Endothelial cell of umbilical vein (primary cell): ENCODE data around the gene NTN3. TPM values are rescaled to one million over a fixed set of nuclear protein-coding genes. Genes with fewer than 3 reads are reported as not detected.

Experiments used
- BruUV-seq: library from RNA; stranded (reverse); fragments of 400-500 nt; replicated peaks from 2 replicates; lab custom pipeline; 2021; lab: Mats Ljungman, UMichigan
- CTCF ChIA-PET: fragments of 300-600, 350-600 bp; sonication (Branson Sonifier 250); formaldehyde crosslinking; loops from one replicate; lab custom pipeline; 2021; ENCODE audit warnings: antibody characterized with exemption, inconsistent platforms; lab: Charles Lee
- POLR2A ChIA-PET: fragments of 300-600, 350-600 bp; sonication (Branson Sonifier 250); formaldehyde crosslinking; loops from one replicate; lab custom pipeline; 2021; ENCODE audit warnings: antibody characterized with exemption, inconsistent platforms; lab: Charles Lee
- DNase-seq: peaks from one replicate; pipeline ENCODE4 v3.0.0-alpha.2; 2011; ENCODE audit warnings: low read depth, low spot score
- FAIRE-seq: peaks from 2 replicates; lab custom pipeline; 2011; peaks lifted over from hg19 to GRCh38; lab: Jason Lieb, UNC
- H2AFZ ChIP-seq: 2 replicates; pipeline ENCODE4 v1.6.0; 2012; ENCODE audit warnings: low read depth, low read length, control low read depth, inconsistent platforms
- H3K27ac ChIP-seq: 2 replicates; pipeline ENCODE4 v1.5.1; 2011; ENCODE audit warnings: low read depth, mild to moderate bottlenecking, control low read depth, low read length, moderate library complexity; ENCODE audit not compliant: insufficient read depth
- H3K27me3 ChIP-seq, 2 experiments: 2 replicates each; pipeline versions ENCODE4 v1.6.0 to v1.6.1; 2011; ENCODE audit warnings: low read length in 2 of 2, mixed read lengths in 1 of 2; ENCODE audit not compliant: control insufficient read depth in 2 of 2, insufficient read depth in 2 of 2
- H3K36me3 ChIP-seq, 2 experiments: 2 replicates in 1 of 2; 3 replicates in 1 of 2; pipeline ENCODE4 v1.5.1; 2011; ENCODE audit warnings: low read length in 2 of 2, mild to moderate bottlenecking in 1 of 2, moderate library complexity in 1 of 2; ENCODE audit not compliant: control insufficient read depth in 2 of 2, insufficient read depth in 2 of 2; ENCODE audit errors: extremely low read depth in 1 of 2
- H3K4me1 ChIP-seq: 3 replicates; pipeline ENCODE4 v1.5.1; 2011; ENCODE audit warnings: mild to moderate bottlenecking, low read length; ENCODE audit not compliant: control insufficient read depth, insufficient read depth; ENCODE audit errors: extremely low read depth
- H3K4me2 ChIP-seq: 2 replicates; pipeline ENCODE4 v1.6.1; 2011; ENCODE audit warnings: low read length, control low read depth, mixed read lengths; ENCODE audit not compliant: insufficient read depth
- H3K4me3 ChIP-seq, 3 experiments: fragments of 200-600 bp in 1 of 3; sonication (generic), shearing (Covaris generic) in 1 of 3; replicated peaks in 1 of 3; 2 replicates each; pipeline ENCODE4 v1.5.1; 2011 to 2016; ENCODE audit warnings: control low read depth in 3 of 3, low read length in 3 of 3, mild to moderate bottlenecking in 2 of 3, inconsistent platforms in 1 of 3, low read depth in 1 of 3, moderate library complexity in 1 of 3; ENCODE audit not compliant: insufficient read depth in 1 of 3
- H3K79me2 ChIP-seq: 2 replicates; pipeline ENCODE4 v1.6.0; 2012; ENCODE audit warnings: low read length, inconsistent platforms; ENCODE audit not compliant: control insufficient read depth, insufficient read depth
- H3K9ac ChIP-seq: replicated peaks from 2 replicates; pipeline ENCODE3; 2011; ENCODE audit warnings: low read length, control low read depth; ENCODE audit not compliant: insufficient read depth; ENCODE audit errors: extremely low read depth
- H3K9me1 ChIP-seq: replicated peaks from 3 replicates; pipeline ENCODE4 v1.6.0; 2011; ENCODE audit warnings: mild to moderate bottlenecking, low read length; ENCODE audit not compliant: control insufficient read depth, insufficient read depth; ENCODE audit errors: extremely low read depth
- H3K9me3 ChIP-seq: replicated peaks from 2 replicates; pipeline ENCODE4 v1.5.1; 2012; ENCODE audit warnings: low read length, inconsistent platforms; ENCODE audit not compliant: control insufficient read depth, insufficient read depth
- H4K20me1 ChIP-seq: replicated peaks from 2 replicates; pipeline ENCODE3; 2011; ENCODE audit warnings: mild to moderate bottlenecking, low read length; ENCODE audit not compliant: control insufficient read depth, insufficient read depth; ENCODE audit errors: extremely low read depth
- EZH2 ChIP-seq: IDR thresholded peaks from 2 replicates; pipeline ENCODE4 v1.6.1; 2012; ENCODE audit warnings: borderline replicate concordance, low read depth, mild to moderate bottlenecking, moderate library complexity, low read length, inconsistent platforms; ENCODE audit not compliant: severe bottlenecking
- FOS ChIP-seq: IDR thresholded peaks from 2 replicates; pipeline ENCODE4 v1.6.1; 2011; ENCODE audit warnings: mild to moderate bottlenecking, low read length, moderate library complexity, borderline replicate concordance; ENCODE audit not compliant: insufficient read depth
- GATA2 ChIP-seq: IDR thresholded peaks from 2 replicates; pipeline ENCODE4 v1.7.0; 2011; ENCODE audit warnings: low read depth, mild to moderate bottlenecking, moderate library complexity, mixed read lengths, low read length; ENCODE audit not compliant: insufficient read length, insufficient read depth
- JUN ChIP-seq: IDR thresholded peaks from 2 replicates; pipeline ENCODE4 v1.6.1; 2011; ENCODE audit warnings: borderline replicate concordance, low read depth; ENCODE audit not compliant: insufficient read length, insufficient read depth
- MYC ChIP-seq: IDR thresholded peaks from one replicate; pipeline ENCODE4 v1.6.1; 2011; ENCODE audit warnings: mild to moderate bottlenecking, low read depth, low read length
- POLR2A ChIP-seq: IDR thresholded peaks from 2 replicates; pipeline ENCODE4 v1.6.1; 2012; ENCODE audit warnings: low read depth, mild to moderate bottlenecking, control low read depth, low read length
- POLR2AphosphoS5 ChIP-seq: IDR thresholded peaks from 2 replicates; pipeline ENCODE4 v1.6.1; 2012; ENCODE audit warnings: low read depth, mild to moderate bottlenecking, control low read depth, low read length, moderate library complexity; ENCODE audit not compliant: insufficient read depth
- dilution Hi-C: fragments of 300-500 bp; cut with MboI; formaldehyde crosslinking; loops from one replicate; pipeline ENCODE4 v1.15.0; 2019; ENCODE audit warnings: low sequenced_read_pairs; ENCODE audit not compliant: extremely low pct_ligation_motif_present
- intact Hi-C: fragments of 100-400 bp; cut with micrococcal nuclease; formaldehyde crosslinking; loops from one replicate; pipeline ENCODE4 v1.10.0; 2022
- polyA plus RNA-seq, 4 experiments: library from polyadenylated mRNA; depleted of rRNA in 3 of 4; stranded (reverse) in 3 of 4; unstranded in 1 of 4; fragments of >200 nt; gene quantifications; 2 replicates each; pipeline versions ENCODE4 v1.2.1 to v1.2.3, GENCODE V29; 2011 to 2012; ENCODE audit warnings: missing spikeins in 1 of 4
- total RNA-seq: library from RNA; stranded (reverse); gene quantifications from 2 replicates; pipeline ENCODE4 v1.2.3, GENCODE V29; 2021
- TF ChIP-seq, protein P1 (sequence below): IDR thresholded peaks from 2 replicates; pipeline ENCODE4 v1.6.1; 2011; ENCODE audit not compliant: insufficient read depth, insufficient read length
- TF ChIP-seq, protein P2 (sequence below), 2 donors: IDR thresholded peaks; 1 replicate in 1 of 2; 2 replicates in 1 of 2; pipeline ENCODE4 v1.5.1; 2011; ENCODE audit warnings: low read length in 2 of 2, mild to moderate bottlenecking in 2 of 2, moderate library complexity in 2 of 2, control low read depth in 1 of 2, inconsistent platforms in 1 of 2, low read depth in 1 of 2; ENCODE audit not compliant: insufficient read depth in 1 of 2; ENCODE audit errors: extremely low read depth in 1 of 2

Gene NTN3
- total and polyA plus RNA-seq, 2 donors (not counting 3 experiments of a cell fraction or from before 2014, with no cell fraction given) = 0.15 TPM; not detected in 1

DNA sequence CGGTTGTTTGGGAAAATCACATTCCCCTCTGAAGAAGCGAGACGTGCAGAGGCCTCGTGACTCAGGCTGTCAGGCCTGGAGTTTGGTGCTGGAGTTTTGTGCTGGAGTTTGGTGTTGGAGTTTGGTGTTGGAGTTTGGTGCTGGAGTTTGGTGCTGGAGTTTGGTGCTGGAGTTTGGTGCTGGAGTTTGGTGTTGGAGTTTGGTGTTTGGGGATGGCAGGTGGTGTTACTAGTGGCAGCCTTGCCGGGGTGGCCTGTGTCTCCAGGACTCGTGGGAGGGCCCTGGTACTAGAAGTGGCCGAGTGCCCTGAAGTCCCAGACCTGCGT is 16.4 kb downstream of the NTN3 start:
- H3K9ac ChIP-seq = no peak overlapping the region
- H4K20me1 ChIP-seq = no peaks in the 10 kb centered on the region
- POLR2A ChIA-PET = no interaction called here
- no peak for TF ChIP-seq POLR2AphosphoS5
- no peak for TF ChIP-seq FOS
- TF ChIP-seq, protein P1, sequence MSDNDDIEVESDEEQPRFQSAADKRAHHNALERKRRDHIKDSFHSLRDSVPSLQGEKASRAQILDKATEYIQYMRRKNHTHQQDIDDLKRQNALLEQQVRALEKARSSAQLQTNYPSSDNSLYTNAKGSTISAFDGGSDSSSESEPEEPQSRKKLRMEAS = no peak
- no peak for TF ChIP-seq JUN
- no peak for TF ChIP-seq POLR2A
- TF ChIP-seq GATA2 = no peak
- no peak for TF ChIP-seq MYC
- TF ChIP-seq, protein P2, sequence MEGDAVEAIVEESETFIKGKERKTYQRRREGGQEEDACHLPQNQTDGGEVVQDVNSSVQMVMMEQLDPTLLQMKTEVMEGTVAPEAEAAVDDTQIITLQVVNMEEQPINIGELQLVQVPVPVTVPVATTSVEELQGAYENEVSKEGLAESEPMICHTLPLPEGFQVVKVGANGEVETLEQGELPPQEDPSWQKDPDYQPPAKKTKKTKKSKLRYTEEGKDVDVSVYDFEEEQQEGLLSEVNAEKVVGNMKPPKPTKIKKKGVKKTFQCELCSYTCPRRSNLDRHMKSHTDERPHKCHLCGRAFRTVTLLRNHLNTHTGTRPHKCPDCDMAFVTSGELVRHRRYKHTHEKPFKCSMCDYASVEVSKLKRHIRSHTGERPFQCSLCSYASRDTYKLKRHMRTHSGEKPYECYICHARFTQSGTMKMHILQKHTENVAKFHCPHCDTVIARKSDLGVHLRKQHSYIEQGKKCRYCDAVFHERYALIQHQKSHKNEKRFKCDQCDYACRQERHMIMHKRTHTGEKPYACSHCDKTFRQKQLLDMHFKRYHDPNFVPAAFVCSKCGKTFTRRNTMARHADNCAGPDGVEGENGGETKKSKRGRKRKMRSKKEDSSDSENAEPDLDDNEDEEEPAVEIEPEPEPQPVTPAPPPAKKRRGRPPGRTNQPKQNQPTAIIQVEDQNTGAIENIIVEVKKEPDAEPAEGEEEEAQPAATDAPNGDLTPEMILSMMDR (IDR thresholded peaks at IDR 0.05; ENCODE audit: extremely low read depth in 1 of 2, insufficient read depth in 1 of 2, low read depth in 1 of 2, low read length in 2 of 2) = no peak
- TF ChIP-seq EZH2 = no peak
- DNase-seq = no peak
- no peak for FAIRE-seq
- no peaks in the 10 kb centered on the region for H3K4me1 ChIP-seq
- H3K4me2 ChIP-seq = no peak overlapping the region
- no peaks in the 10 kb centered on the region for H3K36me3 ChIP-seq
- dilution Hi-C loops (no loop called here), intact Hi-C loops (no loop called here)
- H3K79me2 ChIP-seq = peaks cover 6% of the 10 kb centered on the region
- no peaks in the 10 kb centered on the region for H3K9me1 ChIP-seq
- H2AFZ ChIP-seq = no peak overlapping the region
- H3K27me3 ChIP-seq = no peaks in the 10 kb centered on the region
- no peak overlapping the region for H3K4me3 ChIP-seq
- H3K9me3 ChIP-seq = no peaks in the 10 kb centered on the region
- BruUV-seq = no TSS peak
- H3K27ac ChIP-seq = no peak overlapping the region
- CTCF ChIA-PET = interaction anchor here (2.4 kb wide), 1 partner anchor 14 kb away, joined by 14 read pairs; no protein-coding TSS in a partner anchor
